Liver (tissue), 9 donors: ENCODE data around the gene TMEM132E. TPM values are rescaled to one million over a fixed set of nuclear protein-coding genes. Genes with fewer than 3 reads are reported as not detected.

Experiments
- DNase-seq: peaks from one replicate; pipeline ENCODE4 v3.0.0-alpha.2; 2017; ENCODE audit warnings: low spot score
- H3K27ac ChIP-seq, 2 donors: one replicate each; pipeline ENCODE4 v1.7.0; 2013; ENCODE audit warnings: inconsistent platforms in 2 of 2, low read length in 2 of 2, control low read depth in 1 of 2, low read depth in 1 of 2, mild to moderate bottlenecking in 1 of 2
- H3K27me3 ChIP-seq, 4 donors: one replicate each; pipeline versions ENCODE4 v1.6.1 to v1.7.0; 2013; ENCODE audit warnings: low read length in 3 of 4, inconsistent platforms in 1 of 4, mild to moderate bottlenecking in 1 of 4, moderate library complexity in 1 of 4; ENCODE audit not compliant: control insufficient read depth in 4 of 4, insufficient read depth in 4 of 4
- H3K36me3 ChIP-seq, 4 donors: one replicate each; pipeline versions ENCODE4 v1.6.1 to v1.7.0; 2013; ENCODE audit warnings: low read length in 3 of 4, mild to moderate bottlenecking in 3 of 4, low read depth in 1 of 4, moderate library complexity in 1 of 4; ENCODE audit not compliant: control insufficient read depth in 4 of 4, insufficient read depth in 3 of 4
- H3K4me1 ChIP-seq, 4 donors: one replicate each; pipeline versions ENCODE4 v1.6.1 to v1.7.0; 2013; ENCODE audit warnings: low read length in 3 of 4, mild to moderate bottlenecking in 3 of 4, moderate library complexity in 1 of 4; ENCODE audit not compliant: control insufficient read depth in 4 of 4, insufficient read depth in 4 of 4
- H3K4me3 ChIP-seq, 3 donors: one replicate each; pipeline versions ENCODE4 v1.6.1 to v1.7.0; 2013; ENCODE audit warnings: low read length in 3 of 3, control low read depth in 1 of 3, low read depth in 1 of 3, mild to moderate bottlenecking in 1 of 3
- H3K9ac ChIP-seq, 2 donors: one replicate each; pipeline ENCODE4 v1.7.0; 2013; ENCODE audit warnings: low read length in 2 of 2, mild to moderate bottlenecking in 2 of 2, moderate library complexity in 2 of 2, control low read depth in 1 of 2, low read depth in 1 of 2
- H3K9me3 ChIP-seq, 4 donors: one replicate each; pipeline versions ENCODE4 v1.6.1 to v1.7.0; 2013; ENCODE audit warnings: low read length in 3 of 4; ENCODE audit not compliant: control insufficient read depth in 4 of 4
- ATF3 ChIP-seq: IDR thresholded peaks from 2 replicates; pipeline ENCODE4 v1.6.1; 2016; ENCODE audit warnings: antibody characterized with exemption
- CTCF ChIP-seq: fragments of 150-350 bp; IDR thresholded peaks from 2 replicates; pipeline ENCODE4 v1.5.1; 2017; ENCODE audit warnings: improper control_type of control experiment, low read depth, low read length; ENCODE audit not compliant: missing input control
- EGR1 ChIP-seq, 2 donors: IDR thresholded peaks; 2 replicates each; pipeline ENCODE4 v1.6.1; 2016 to 2018; ENCODE audit warnings: antibody characterized with exemption in 2 of 2, low read depth in 2 of 2
- FOXA1 ChIP-seq: IDR thresholded peaks from 2 replicates; pipeline ENCODE4 v1.6.1; 2016; ENCODE audit warnings: antibody characterized with exemption
- FOXA2 ChIP-seq: IDR thresholded peaks from 2 replicates; pipeline ENCODE4 v1.6.1; 2016; ENCODE audit warnings: antibody characterized with exemption
- GABPA ChIP-seq, 2 donors: IDR thresholded peaks in 1 of 2; conservative IDR thresholded peaks in 1 of 2; 2 replicates each; pipeline ENCODE4 v1.6.1; 2016; ENCODE audit warnings: antibody characterized with exemption in 2 of 2, mild to moderate bottlenecking in 1 of 2, moderate library complexity in 1 of 2
- HNF4A ChIP-seq, 2 donors: conservative IDR thresholded peaks; 2 replicates each; pipeline ENCODE4 v1.6.1; 2016; ENCODE audit warnings: antibody characterized with exemption in 2 of 2, mild to moderate bottlenecking in 2 of 2
- HNF4G ChIP-seq: IDR thresholded peaks from 2 replicates; pipeline ENCODE4 v1.6.1; 2016; ENCODE audit warnings: antibody characterized with exemption
- JUND ChIP-seq, 2 donors: IDR thresholded peaks; 2 replicates each; pipeline ENCODE4 v1.6.1; 2016; ENCODE audit warnings: antibody characterized with exemption in 2 of 2
- MAX ChIP-seq: IDR thresholded peaks from 2 replicates; pipeline ENCODE4 v1.6.1; 2016; ENCODE audit warnings: antibody characterized with exemption
- NR2F2 ChIP-seq: IDR thresholded peaks from 2 replicates; pipeline ENCODE4 v1.6.1; 2016; ENCODE audit warnings: antibody characterized with exemption
- RAD21 ChIP-seq, 2 donors: IDR thresholded peaks; 2 replicates each; pipeline ENCODE4 v1.6.1; 2016; ENCODE audit warnings: antibody characterized with exemption in 2 of 2, mild to moderate bottlenecking in 2 of 2
- REST ChIP-seq: IDR thresholded peaks from 2 replicates; pipeline ENCODE4 v1.6.1; 2016; ENCODE audit warnings: antibody characterized with exemption, mild to moderate bottlenecking
- RXRA ChIP-seq, 2 donors: IDR thresholded peaks; 2 replicates each; pipeline ENCODE4 v1.6.1; 2017 to 2018; ENCODE audit warnings: antibody characterized with exemption in 2 of 2, mild to moderate bottlenecking in 1 of 2
- SP1 ChIP-seq: IDR thresholded peaks from 2 replicates; pipeline ENCODE4 v1.6.1; 2018; ENCODE audit warnings: antibody characterized with exemption, mild to moderate bottlenecking
- TAF1 ChIP-seq: conservative IDR thresholded peaks from 2 replicates; pipeline ENCODE4 v1.6.1; 2016; ENCODE audit warnings: antibody characterized with exemption, mild to moderate bottlenecking
- YY1 ChIP-seq: IDR thresholded peaks from 2 replicates; pipeline ENCODE4 v1.6.1; 2016; ENCODE audit warnings: antibody characterized with exemption, mild to moderate bottlenecking
- ZBTB33 ChIP-seq: IDR thresholded peaks from 2 replicates; pipeline ENCODE4 v1.6.1; 2016; ENCODE audit warnings: antibody characterized with exemption
- WGBS: extraction: QIAGEN DNeasy Blood & Tissue Kit; methylation state at CpG from one replicate; pipeline ENCODE4 v1.1.7; 2013; 5-methylcytosine and 5-hydroxymethylcytosine counted together
- polyA plus RNA-seq, 2 donors: library from polyadenylated mRNA; stranded (reverse) in 1 of 2; unstranded in 1 of 2; fragments of 200-250 nt in 1 of 2; fragments of >200 nt in 1 of 2; fragmentation: Nextera tagmentation in 1 of 2; extraction: Ambion mirVana in 1 of 2; gene quantifications; one replicate each; pipeline versions ENCODE4 v1.2.1 to v1.2.3, GENCODE V29; 2013 to 2015
- total RNA-seq, 2 donors: library from RNA; depleted of rRNA; stranded (reverse); fragments of >200 nt; gene quantifications; one replicate each; pipeline ENCODE4 v1.2.3, GENCODE V29; 2014
- donor health status: healthy.
- donor health status: healthy.
- donor health status: healthy.
- donor health status: healthy.
- donor health status: healthy.

Gene TMEM132E
- total RNA-seq (1 to 10 TPM in 1 of 2 donors, under 1 TPM in 1; 0.25 to 1.2 TPM), polyA plus RNA-seq (under 1 TPM in 1 of 2 donors, not detected in 1; 0.46 TPM)

GRCh38 chr17:34579017-34579946 lies at the start of gene TMEM132E:
TMEM132E (plus strand) TSS chr17:34579582; CDS start chr17:34581077, 1,495 bp downstream.
- WGBS: 1% methylated on average over 101 of the region's 101 CpGs
- no peaks in the 10 kb centered on the region for H3K36me3 ChIP-seq
- H3K9me3 ChIP-seq: peaks cover 0 to 3% (median 1%) of the 10 kb centered on the region in 4 donors
- peak within 1 kb of the TSS in 2 of 3 donors; percentile 37 to 46 for H3K4me3 ChIP-seq
- TF ChIP-seq TAF1: no peak
- no peak for TF ChIP-seq GABPA (IDR thresholded peaks at IDR 0.05 in 1 of 2, conservative IDR thresholded peaks at IDR 0.05 in 1 of 2)
- no peak for TF ChIP-seq RXRA (IDR thresholded peaks at IDR 0.05)
- no peak for TF ChIP-seq REST
- TF ChIP-seq RAD21 (IDR thresholded peaks at IDR 0.05): no peak
- TF ChIP-seq HNF4A (conservative IDR thresholded peaks at IDR 0.05): no peak
- no peak for TF ChIP-seq FOXA2
- TF ChIP-seq EGR1 (IDR thresholded peaks at IDR 0.05; ENCODE audit: low read depth in 2 of 2): no peak
- no peak for TF ChIP-seq YY1
- no peak for TF ChIP-seq JUND (IDR thresholded peaks at IDR 0.05)
- no peak for TF ChIP-seq FOXA1
- TF ChIP-seq HNF4G: no peak
- TF ChIP-seq ZBTB33: no peak
- no peak for TF ChIP-seq SP1
- no peak for TF ChIP-seq MAX
- TF ChIP-seq NR2F2: no peak
- TF ChIP-seq CTCF: no peak
- no peak for TF ChIP-seq ATF3
- DNase-seq: no peak
- no peak within 1 kb of the TSS for H3K27ac ChIP-seq
- H3K27me3 ChIP-seq: peaks cover 0 to 9% (median 7%) of the 10 kb centered on the region in 4 donors
- H3K9ac ChIP-seq: no peak within 1 kb of the TSS
- peaks cover 19 to 31% (median 20%) of the 10 kb centered on the region in 4 donors for H3K4me1 ChIP-seq
